SK-N-SH treated with all-trans-retinoic acid at 6 μM for 48 hours (cell line): ENCODE measurements around the gene DAB2IP.

Experiments used
- ARNTL ChIP-seq: fragments of 450-650 bp; formaldehyde crosslinking; IDR thresholded peaks from 2 replicates; pipeline ENCODE4 v1.5.0; 2020; ENCODE audit warnings: low read depth, mild to moderate bottlenecking, moderate library complexity, borderline replicate concordance
- CREB5 ChIP-seq: fragments of 250-450 bp; sonication (Bioruptor Pico); IDR thresholded peaks from 2 replicates; pipeline ENCODE4 v1.5.1; 2020; ENCODE audit warnings: low read depth, mild to moderate bottlenecking, moderate library complexity
- CSDC2 ChIP-seq: fragments of 250-450 bp; sonication (Bioruptor Pico); IDR thresholded peaks from 2 replicates; pipeline ENCODE4 v1.5.0; 2020; ENCODE audit warnings: mild to moderate bottlenecking, moderate library complexity
- CSRNP3 ChIP-seq: fragments of 250-450 bp; sonication (Bioruptor Pico); IDR thresholded peaks from 2 replicates; pipeline ENCODE4 v1.5.1; 2021; ENCODE audit warnings: mild to moderate bottlenecking, moderate library complexity
- ESRRG ChIP-seq: fragments of 250-450 bp; sonication (Bioruptor Pico); IDR thresholded peaks from 2 replicates; pipeline ENCODE4 v1.6.1; 2021; ENCODE audit warnings: mild to moderate bottlenecking
- PATZ1 ChIP-seq: fragments of 250-450 bp; sonication (Bioruptor Pico); IDR thresholded peaks from 2 replicates; pipeline ENCODE4 v1.8.0; 2020; ENCODE audit warnings: mild to moderate bottlenecking, moderate library complexity, borderline replicate concordance
- TCF4 ChIP-seq: fragments of 250-450 bp; sonication (Bioruptor Pico); IDR thresholded peaks from 2 replicates; pipeline ENCODE4 v1.8.0; 2021; ENCODE audit warnings: mild to moderate bottlenecking, moderate library complexity, borderline replicate concordance
- TOX ChIP-seq: fragments of 250-450 bp; sonication (Bioruptor Pico); IDR thresholded peaks from 2 replicates; pipeline ENCODE4 v1.8.0; 2021; ENCODE audit warnings: mild to moderate bottlenecking, moderate library complexity, borderline replicate concordance
- ZFP3 ChIP-seq: fragments of 250-450 bp; sonication (Bioruptor Pico); IDR thresholded peaks from 2 replicates; pipeline ENCODE4 v1.5.0; 2020; ENCODE audit warnings: mild to moderate bottlenecking, moderate library complexity
- ZFP30 ChIP-seq: fragments of 450-650 bp; formaldehyde crosslinking; IDR thresholded peaks from 2 replicates; pipeline ENCODE4 v1.5.0; 2022; ENCODE audit warnings: mild to moderate bottlenecking, moderate library complexity
- ZNF8 ChIP-seq: fragments of 450-650 bp; formaldehyde crosslinking; IDR thresholded peaks from 2 replicates; pipeline ENCODE4 v1.5.0; 2020; ENCODE audit warnings: mild to moderate bottlenecking, moderate library complexity

GRCh38 chr9:121824651-121825030 lies 173.2 kb downstream of the DAB2IP start:
- TF ChIP-seq PATZ1 (CRISPR knock-in tag) (no peak), CREB5 (CRISPR knock-in tag) (no peak), ZFP3 (CRISPR knock-in tag) (no peak), ZNF8 (CRISPR knock-in tag) (no peak), ZFP30 (CRISPR knock-in tag) (no peak), CSDC2 (CRISPR knock-in tag) (no peak), TOX (CRISPR knock-in tag) (no peak), ESRRG (CRISPR knock-in tag) (no peak), ARNTL (no peak), TCF4 (CRISPR knock-in tag) (no peak), CSRNP3 (CRISPR knock-in tag) (no peak)
